Measurements from ENCODE around the gene SLC24A3. TPM values are rescaled to one million over a fixed set of nuclear protein-coding genes. Genes with fewer than 3 reads are reported as not detected.

The SLC24A3 gene
- polyA plus RNA-seq, 1 donor (not counting 4 experiments of a cell fraction or from before 2014, with no cell fraction given): 0.17 TPM

- dilution Hi-C loops (cut with MboI; ENCODE audit: extremely low pct_ligation_motif_present, low sequenced_read_pairs): no loop called here
- H4K20me1 ChIP-seq (ENCODE audit: control insufficient read depth, extremely low read depth, insufficient read depth, low read length): no peaks in the 10 kb centered on the region
- H3K36me3 ChIP-seq (ENCODE audit: control insufficient read depth in 2 of 2, extremely low read depth in 1 of 2, insufficient read depth in 2 of 2, low read length in 2 of 2): no peaks in the 10 kb centered on the region
- FAIRE-seq (peak; percentile 51), DNase-seq (ENCODE audit: low read depth, low spot score) (no peak)
- no peaks in the 10 kb centered on the region for H3K9me3 ChIP-seq (ENCODE audit: control insufficient read depth, low read depth, low read length)
- H3K27me3 ChIP-seq (ENCODE audit: control insufficient read depth, extremely low read depth, insufficient read depth, low read length): no peaks in the 10 kb centered on the region
- no peaks in the 10 kb centered on the region for H3K79me2 ChIP-seq (ENCODE audit: control insufficient read depth, insufficient read depth, low read length)
- no peak overlapping the region for H3K4me3 ChIP-seq (ENCODE audit: control insufficient read depth in 2 of 3, extremely low read depth in 1 of 3, insufficient read depth in 2 of 3, low read depth in 1 of 3, low read length in 3 of 3)
- no peak overlapping the region for H2AFZ ChIP-seq (ENCODE audit: control insufficient read depth, low read length)
- H3K4me2 ChIP-seq (ENCODE audit: control insufficient read depth, extremely low read depth, insufficient read depth, low read depth, low read length): no peak overlapping the region
- H3K9me1 ChIP-seq (ENCODE audit: control insufficient read depth, extremely low read depth, insufficient read depth, low read length): no peaks in the 10 kb centered on the region
- H3K9ac ChIP-seq (ENCODE audit: control insufficient read depth, extremely low read depth, insufficient read depth, low read length): no peak overlapping the region
- no peaks in the 10 kb centered on the region for H3K4me1 ChIP-seq (ENCODE audit: control insufficient read depth, extremely low read depth, insufficient read depth, low read length)
- no peak overlapping the region for H3K27ac ChIP-seq (ENCODE audit: control insufficient read depth, insufficient read depth, low read length)
- TF ChIP-seq CTCF (optimal IDR thresholded peaks at IDR 0.05 in 1 of 3, IDR thresholded peaks at IDR 0.05 in 1 of 3, conservative IDR thresholded peaks at IDR 0.05 in 1 of 3; ENCODE audit: extremely low read depth in 1 of 3, insufficient read depth in 2 of 3, low read length in 3 of 3): no peak
- no peak for TF ChIP-seq EZH2 (IDR thresholded peaks at IDR 0.05; ENCODE audit: low read length)
Observed at GRCh38 chr20:19269737-19270340, 57.4 kb downstream of the SLC24A3 start.

DNA sequence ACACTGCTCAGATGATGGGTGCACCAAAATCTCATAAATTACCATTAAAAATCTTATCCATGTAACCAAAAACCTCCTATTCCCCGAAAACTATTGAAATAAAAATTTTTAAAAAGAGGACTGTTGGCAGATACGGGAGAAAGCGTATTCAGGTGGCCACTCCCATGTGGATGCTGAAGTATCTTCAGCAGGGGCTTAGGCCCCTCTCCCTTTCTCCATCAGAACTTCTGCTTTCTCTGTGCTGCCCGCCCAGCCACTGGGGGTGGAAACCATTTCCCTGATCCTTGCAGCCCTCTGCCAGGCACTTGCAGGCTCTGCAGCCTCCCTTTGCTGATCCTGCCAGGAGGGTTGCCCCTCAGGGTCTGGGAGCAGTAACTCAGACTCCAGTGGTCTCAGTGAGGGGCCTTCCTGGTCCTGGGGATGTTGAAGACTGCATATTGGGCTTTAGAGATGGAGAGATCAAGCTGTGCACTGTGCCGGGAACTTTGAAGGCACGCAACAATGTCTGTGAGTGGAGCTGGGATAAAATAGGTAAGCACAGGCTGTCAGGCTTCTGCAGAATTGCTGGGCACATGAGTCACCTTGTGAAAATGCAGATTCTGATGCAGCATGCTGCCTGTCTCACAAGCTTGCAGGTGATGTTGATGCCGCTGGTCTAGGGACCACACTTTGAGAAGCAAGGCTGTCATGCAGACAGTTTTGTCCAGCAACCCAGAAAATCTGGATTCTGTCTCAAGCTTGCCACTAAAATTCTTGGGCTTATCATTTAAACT lies 59.6 kb downstream of the SLC24A3 start:
- Histone ChIP-seq H2AFZ (ENCODE audit: control insufficient read depth, low read length) (no peak overlapping the region), H3K9me3 (ENCODE audit: control insufficient read depth, low read depth, low read length) (no peaks in the 10 kb centered on the region), H3K4me3 (ENCODE audit: control insufficient read depth in 2 of 3, extremely low read depth in 1 of 3, insufficient read depth in 2 of 3, low read depth in 1 of 3, low read length in 3 of 3) (no peak overlapping the region), H3K4me1 (ENCODE audit: control insufficient read depth, extremely low read depth, insufficient read depth, low read length) (no peaks in the 10 kb centered on the region), H3K36me3 (ENCODE audit: control insufficient read depth in 2 of 2, extremely low read depth in 1 of 2, insufficient read depth in 2 of 2, low read length in 2 of 2) (no peaks in the 10 kb centered on the region), H4K20me1 (ENCODE audit: control insufficient read depth, extremely low read depth, insufficient read depth, low read length) (no peaks in the 10 kb centered on the region), H3K79me2 (ENCODE audit: control insufficient read depth, insufficient read depth, low read length) (no peaks in the 10 kb centered on the region), H3K4me2 (ENCODE audit: control insufficient read depth, extremely low read depth, insufficient read depth, low read depth, low read length) (no peak overlapping the region), H3K9ac (ENCODE audit: control insufficient read depth, extremely low read depth, insufficient read depth, low read length) (no peak overlapping the region), H3K27me3 (ENCODE audit: control insufficient read depth, extremely low read depth, insufficient read depth, low read length) (no peaks in the 10 kb centered on the region), H3K27ac (ENCODE audit: control insufficient read depth, insufficient read depth, low read length) (no peak overlapping the region), H3K9me1 (ENCODE audit: control insufficient read depth, extremely low read depth, insufficient read depth, low read length) (no peaks in the 10 kb centered on the region)
- no peak for TF ChIP-seq EZH2 (IDR thresholded peaks at IDR 0.05; ENCODE audit: low read length)
- TF ChIP-seq CTCF (optimal IDR thresholded peaks at IDR 0.05 in 1 of 3, IDR thresholded peaks at IDR 0.05 in 1 of 3, conservative IDR thresholded peaks at IDR 0.05 in 1 of 3; ENCODE audit: extremely low read depth in 1 of 3, insufficient read depth in 2 of 3, low read length in 3 of 3): no peak
- DNase-seq (ENCODE audit: low read depth, low spot score): no peak
- FAIRE-seq: no peak
- dilution Hi-C loops (cut with MboI; ENCODE audit: extremely low pct_ligation_motif_present, low sequenced_read_pairs): no loop called here
